GM18909 (cell line): ENCODE results near the gene DICER1.
"Not testable (repeated sequence)": the region's sequence is repeated elsewhere in the genome, so short reads cannot be mapped to it uniquely, and the experiment has no call there.

Experiments
- ATAC-seq: cut with Tn5 transposase; IDR thresholded peaks from one replicate; pipeline ENCODE4 v1.9.1; 2021; ENCODE audit warnings: mild to moderate bottlenecking; ENCODE audit not compliant: unreplicated experiment, poor library complexity

Gene DICER1

GRCh38 chr14:95188380-95188779 is 31.1 kb upstream of the DICER1 start:
- no peak for ATAC-seq

GRCh38 chr14:95185767-95186392 is 28.6 kb upstream of the DICER1 start:
- no peak for ATAC-seq

GRCh38 chr14:95185033-95185766 is 27.9 kb upstream of the DICER1 start:
- no peak for ATAC-seq

GRCh38 chr14:95184413-95184790 is 27.1 kb upstream of the DICER1 start:
- ATAC-seq: no peak

GRCh38 chr14:95183532-95184412 is 26.4 kb upstream of the DICER1 start:
- no peak for ATAC-seq

- no peak for ATAC-seq
Measured at GRCh38 chr14:95183082-95183481, 25.8 kb upstream of the DICER1 start.

- no peak for ATAC-seq
Measured at GRCh38 chr14:95182379-95182778, 25.1 kb upstream of the DICER1 start.

GRCh38 chr14:95180966-95181741 is 23.8 kb upstream of the DICER1 start:
- ATAC-seq: no peak

GRCh38 chr14:95175670-95176069 is 18.3 kb upstream of the DICER1 start:
- not testable (repeated sequence) for ATAC-seq

- no peak for ATAC-seq
Measured at GRCh38 chr14:95174184-95174792, 17.0 kb upstream of the DICER1 start.

GRCh38 chr14:95173518-95173917 is 16.2 kb upstream of the DICER1 start:
- ATAC-seq: no peak

GRCh38 chr14:95167177-95167576 is 9.8 kb upstream of the DICER1 start:
- no peak for ATAC-seq

GRCh38 chr14:95165517-95165916 is 8.2 kb upstream of the DICER1 start:
- ATAC-seq: no peak

GRCh38 chr14:95164506-95164905 is 7.2 kb upstream of the DICER1 start:
- ATAC-seq: no peak

GRCh38 chr14:95163666-95164065 is 6.3 kb upstream of the DICER1 start:
- ATAC-seq: no peak

- ATAC-seq: no peak
Measured at GRCh38 chr14:95163132-95163531, 5.8 kb upstream of the DICER1 start.

GRCh38 chr14:95162641-95163040 is 5.3 kb upstream of the DICER1 start:
- no peak for ATAC-seq

- ATAC-seq: peak; percentile 34
Measured at GRCh38 chr14:95157048-95157326, 342 bp downstream of the DICER1 start.

GRCh38 chr14:95156161-95157047 is 925 bp downstream of the DICER1 start:
- peak; percentile 30 for ATAC-seq
